ENCODE results near the gene ZNF354B.
"Not testable (repeated sequence)": the region's sequence is repeated elsewhere in the genome, so short reads cannot be mapped to it uniquely, and the experiment has no call there.

- not testable (repeated sequence) for TF ChIP-seq CTCF (IDR thresholded peaks at IDR 0.05); ZFX (IDR thresholded peaks at IDR 0.05; ENCODE audit: borderline replicate concordance)
Observed at GRCh38 chr5:178883115-178883694, 23.5 kb downstream of the ZNF354B start.

Measured in 22Rv1 (cell line).